SU-DHL-6 (cell line): ENCODE measurements around the gene TRIP6.

ENCODE experiments used
- CTCF ChIP-seq: fragments of 200-600 bp; sonication (generic); IDR thresholded peaks from one replicate; pipeline ENCODE4 v1.5.1; 2017; ENCODE audit warnings: antibody characterized with exemption, mild to moderate bottlenecking, low read length, moderate library complexity; ENCODE audit not compliant: insufficient read depth, poor library complexity, severe bottlenecking
- EZH2phosphoT487 ChIP-seq: fragments of 200-600 bp; sonication (generic), shearing (Covaris generic); conservative IDR thresholded peaks from 2 replicates; pipeline ENCODE4 v1.6.1; 2018; ENCODE audit warnings: mild to moderate bottlenecking, antibody characterized with exemption, low read length, moderate library complexity, mixed read lengths

GRCh38 chr7:100825751-100826513 lies 41.3 kb upstream of the TRIP6 start:
- TF ChIP-seq CTCF (peak; percentile 13), EZH2phosphoT487 (no peak)
